Medulla oblongata (tissue), 1 donor: ENCODE data around the gene C1QL2.

ENCODE experiments used
- DNase-seq: peaks from one replicate; pipeline ENCODE4 v3.0.0-alpha.2; 2015; ENCODE audit errors: extremely low spot score

The C1QL2 gene

GRCh38 chr2:119137502-119137901 lies 21.0 kb downstream of the C1QL2 start:
- DNase-seq, result no peak

- DNase-seq, result no peak
Observed at GRCh38 chr2:119136872-119137271, 21.7 kb downstream of the C1QL2 start.

GRCh38 chr2:119136093-119136492 lies 22.5 kb downstream of the C1QL2 start:
- DNase-seq, result no peak

- no peak for DNase-seq
Observed at GRCh38 chr2:119134775-119135174, 23.8 kb downstream of the C1QL2 start.

GRCh38 chr2:119126650-119127049 lies 31.9 kb downstream of the C1QL2 start:
- DNase-seq, result no peak

- no peak for DNase-seq
Observed at GRCh38 chr2:119123389-119123788, 35.2 kb downstream of the C1QL2 start.

GRCh38 chr2:119122663-119123062 lies 35.9 kb downstream of the C1QL2 start:
- DNase-seq, result no peak

- no peak for DNase-seq
Observed at GRCh38 chr2:119119999-119120756, 38.4 kb downstream of the C1QL2 start.

- DNase-seq, result no peak
Observed at GRCh38 chr2:119119076-119119785, 39.3 kb downstream of the C1QL2 start.

- DNase-seq, result no peak
Observed at GRCh38 chr2:119117891-119118882, 40.4 kb downstream of the C1QL2 start.

GRCh38 chr2:119117408-119117807 lies 41.1 kb downstream of the C1QL2 start:
- no peak for DNase-seq

- DNase-seq, result no peak
Observed at GRCh38 chr2:119116411-119117295, 41.9 kb downstream of the C1QL2 start.

- no peak for DNase-seq
Observed at GRCh38 chr2:119114266-119114665, 44.3 kb downstream of the C1QL2 start.

- no peak for DNase-seq
Observed at GRCh38 chr2:119113489-119113770, 45.1 kb downstream of the C1QL2 start.

GRCh38 chr2:119112770-119113488 lies 45.6 kb downstream of the C1QL2 start:
- no peak for DNase-seq

GRCh38 chr2:119112230-119112629 lies 46.3 kb downstream of the C1QL2 start:
- no peak for DNase-seq

- DNase-seq, result no peak
Observed at GRCh38 chr2:119111115-119111975, 47.2 kb downstream of the C1QL2 start.

- DNase-seq, result no peak
Observed at GRCh38 chr2:119109866-119110265, 48.7 kb downstream of the C1QL2 start.

- DNase-seq, result no peak
Observed at GRCh38 chr2:119108186-119108585, 50.4 kb downstream of the C1QL2 start.
